Nephron (organoid): ENCODE results near the gene RAF1.

ENCODE experiments used
- H3K27ac Mint-ChIP-seq, 3 experiments: 2 replicates each; pipeline ENCODE4 v1.8.0; 2020; ENCODE audit warnings: mixed read lengths in 3 of 3, mild to moderate bottlenecking in 2 of 3, moderate library complexity in 1 of 3
- H3K27me3 Mint-ChIP-seq: 2 replicates; pipeline ENCODE4 v1.8.0; 2021; ENCODE audit warnings: low read depth, mild to moderate bottlenecking, moderate library complexity, mixed read lengths
- H3K36me3 Mint-ChIP-seq: 2 replicates; pipeline ENCODE4 v1.8.0; 2020; ENCODE audit warnings: low read depth, mixed read lengths
- H3K4me1 Mint-ChIP-seq: 2 replicates; pipeline ENCODE4 v1.8.0; 2020; ENCODE audit warnings: mixed read lengths
- H3K4me3 Mint-ChIP-seq, 3 experiments: 2 replicates each; pipeline ENCODE4 v1.8.0; 2020; ENCODE audit warnings: mild to moderate bottlenecking in 3 of 3, mixed read lengths in 3 of 3, moderate library complexity in 2 of 3
- H3K9me3 Mint-ChIP-seq: 2 replicates; pipeline ENCODE4 v1.8.0; 2020; ENCODE audit warnings: mixed read lengths
- CTCF ChIP-seq, 3 experiments: fragments of 200-600 bp; sonication (generic); IDR thresholded peaks; one replicate each; pipeline ENCODE4 v1.5.0; 2021; ENCODE audit warnings: antibody characterized with exemption in 3 of 3; ENCODE audit not compliant: unreplicated experiment in 3 of 3

The RAF1 gene

GRCh38 chr3:12695916-12696315 is 32.0 kb upstream of the RAF1 start:
- no peaks in the 10 kb centered on the region for H3K9me3 Mint-ChIP-seq
- H3K4me3 Mint-ChIP-seq, result no peak overlapping the region
- no peaks in the 10 kb centered on the region for H3K36me3 Mint-ChIP-seq
- H3K27me3 Mint-ChIP-seq, result no peaks in the 10 kb centered on the region
- peaks cover 8% of the 10 kb centered on the region for H3K4me1 Mint-ChIP-seq
- TF ChIP-seq CTCF (IDR thresholded peaks at IDR 0.05; ENCODE audit: unreplicated experiment in 3 of 3), result no peak
- H3K27ac Mint-ChIP-seq, result no peak overlapping the region

GRCh38 chr3:12695112-12695511 is 31.2 kb upstream of the RAF1 start:
- no peak for TF ChIP-seq CTCF (IDR thresholded peaks at IDR 0.05; ENCODE audit: unreplicated experiment in 3 of 3)
- Mint-ChIP-seq H3K9me3 (no peaks in the 10 kb centered on the region), H3K4me1 (peaks cover 8% of the 10 kb centered on the region), H3K27ac (no peak overlapping the region), H3K27me3 (no peaks in the 10 kb centered on the region), H3K36me3 (no peaks in the 10 kb centered on the region), H3K4me3 (no peak overlapping the region)

GRCh38 chr3:12692444-12692843 is 28.5 kb upstream of the RAF1 start:
- Mint-ChIP-seq H3K27ac (no peak overlapping the region), H3K4me3 (no peak overlapping the region), H3K36me3 (no peaks in the 10 kb centered on the region), H3K27me3 (peaks cover 4% of the 10 kb centered on the region), H3K4me1 (peaks cover 8% of the 10 kb centered on the region), H3K9me3 (no peaks in the 10 kb centered on the region)
- no peak for TF ChIP-seq CTCF (IDR thresholded peaks at IDR 0.05; ENCODE audit: unreplicated experiment in 3 of 3)

- Mint-ChIP-seq H3K36me3 (no peaks in the 10 kb centered on the region), H3K4me3 (no peak overlapping the region), H3K27ac (no peak overlapping the region), H3K27me3 (peaks cover 4% of the 10 kb centered on the region), H3K9me3 (no peaks in the 10 kb centered on the region), H3K4me1 (peaks cover 8% of the 10 kb centered on the region)
- TF ChIP-seq CTCF (IDR thresholded peaks at IDR 0.05; ENCODE audit: unreplicated experiment in 3 of 3), result no peak
Measured at GRCh38 chr3:12689997-12690711, 26.2 kb upstream of the RAF1 start.

GRCh38 chr3:12687948-12688347 is 24.0 kb upstream of the RAF1 start:
- no peaks in the 10 kb centered on the region for H3K4me1 Mint-ChIP-seq
- no peak for TF ChIP-seq CTCF (IDR thresholded peaks at IDR 0.05; ENCODE audit: unreplicated experiment in 3 of 3)
- H3K27me3 Mint-ChIP-seq, result peaks cover 4% of the 10 kb centered on the region
- no peaks in the 10 kb centered on the region for H3K36me3 Mint-ChIP-seq
- no peaks in the 10 kb centered on the region for H3K9me3 Mint-ChIP-seq
- H3K27ac Mint-ChIP-seq, result no peak overlapping the region
- no peak overlapping the region for H3K4me3 Mint-ChIP-seq

GRCh38 chr3:12686096-12686495 is 22.2 kb upstream of the RAF1 start:
- Mint-ChIP-seq H3K27ac (no peak overlapping the region), H3K9me3 (peaks cover 2% of the 10 kb centered on the region), H3K4me1 (no peaks in the 10 kb centered on the region), H3K27me3 (peaks cover 4% of the 10 kb centered on the region), H3K4me3 (no peak overlapping the region), H3K36me3 (no peaks in the 10 kb centered on the region)
- TF ChIP-seq CTCF (IDR thresholded peaks at IDR 0.05; ENCODE audit: unreplicated experiment in 3 of 3), result no peak
